Thyroid gland (tissue), 4 donors: ENCODE data around the gene ERG28. TPM values are rescaled to one million over a fixed set of nuclear protein-coding genes. Genes with fewer than 3 reads are reported as not detected.

Experiments used
- DNase-seq, 2 donors: peaks; one replicate each; pipeline ENCODE4 v3.0.0-alpha.2; 2019
- H3K27ac ChIP-seq, 3 donors: fragments of 200-600 bp; sonication (generic); 1 replicate in 2 of 3; 2 replicates in 1 of 3; pipeline ENCODE4 v1.5.1; 2016 to 2019; ENCODE audit warnings: mild to moderate bottlenecking in 1 of 3, moderate library complexity in 1 of 3
- H3K27me3 ChIP-seq: fragments of 200-600 bp; sonication (generic); one replicate; pipeline ENCODE4 v1.5.1; 2019
- H3K36me3 ChIP-seq, 2 donors: fragments of 200-600 bp; sonication (generic); one replicate each; pipeline ENCODE4 v1.5.1; 2016 to 2019
- H3K4me1 ChIP-seq, 2 donors: fragments of 200-600 bp; sonication (generic); one replicate each; pipeline ENCODE4 v1.5.1; 2017 to 2019
- H3K4me3 ChIP-seq, 3 donors: fragments of 200-600 bp; sonication (generic); replicated peaks in 1 of 3; 1 replicate in 2 of 3; 2 replicates in 1 of 3; pipeline ENCODE4 v1.5.1; 2016; ENCODE audit warnings: mild to moderate bottlenecking in 1 of 3
- H3K9me3 ChIP-seq: fragments of 200-600 bp; sonication (generic); one replicate; pipeline ENCODE4 v1.5.1; 2017
- CTCF ChIP-seq, 6 experiments: fragments of 200-600 bp in 3 of 6; fragments of 450-650 bp in 3 of 6; sonication (generic) in 3 of 6; IDR thresholded peaks; one replicate each; pipeline ENCODE4 v1.5.1; 2016 to 2019; ENCODE audit warnings: antibody characterized with exemption in 6 of 6, mild to moderate bottlenecking in 2 of 6, inconsistent platforms in 1 of 6, moderate library complexity in 1 of 6
- POLR2A ChIP-seq, 2 donors: fragments of 450-650 bp; IDR thresholded peaks; one replicate each; pipeline ENCODE4 v1.6.1; 2017; ENCODE audit warnings: antibody characterized with exemption in 2 of 2, mild to moderate bottlenecking in 2 of 2, moderate library complexity in 1 of 2
- WGBS, 2 donors: methylation state at CpG; one replicate each; pipeline ENCODE4 v1.1.5; 2017; 5-methylcytosine and 5-hydroxymethylcytosine counted together
- intact Hi-C: fragments of 100-400 bp; cut with DNase I; formaldehyde crosslinking; loops from one replicate; pipeline ENCODE4 v1.15.1; 2023
- total RNA-seq, 4 donors: library from RNA; depleted of rRNA; stranded (reverse); fragments of >200 nt; gene quantifications; one replicate each; pipeline ENCODE4 v1.2.3, GENCODE V29; 2016

Gene ERG28
- total RNA-seq, 4 donors from 2014 or later: 12.1 to 17.3 (median 15.0) TPM

GRCh38 chr14:75655235-75655634 lies 5.4 kb downstream of the ERG28 start:
- no peak overlapping the region for H3K4me3 ChIP-seq
- TF ChIP-seq CTCF (IDR thresholded peaks at IDR 0.05): no peak
- DNase-seq: no peak
- no peak overlapping the region for H3K27ac ChIP-seq
- H3K4me1 ChIP-seq: peaks cover 13 to 25% of the 10 kb centered on the region in 2 donors
- intact Hi-C loops: loop anchor here (2.0 kb wide), 1 partner anchor 74 kb away; no protein-coding TSS in a partner anchor
- H3K9me3 ChIP-seq: no peaks in the 10 kb centered on the region
- WGBS, 2 donors: 0% methylated on average over 1 of the region's 1 CpG
- H3K27me3 ChIP-seq: no peaks in the 10 kb centered on the region
- H3K36me3 ChIP-seq: peaks cover 8 to 14% of the 10 kb centered on the region in 2 donors

GRCh38 chr14:75654127-75654732 lies 6.4 kb downstream of the ERG28 start:
- Histone ChIP-seq H3K27ac (no peak overlapping the region), H3K4me1 (peaks cover 13 to 26% of the 10 kb centered on the region in 2 donors), H3K36me3 (peaks cover 8 to 16% of the 10 kb centered on the region in 2 donors), H3K4me3 (no peak overlapping the region), H3K27me3 (no peaks in the 10 kb centered on the region), H3K9me3 (no peaks in the 10 kb centered on the region)
- intact Hi-C loops: loop anchor here (2.0 kb wide), 1 partner anchor 73 kb away; no protein-coding TSS in a partner anchor
- DNase-seq: peak; percentile 85 to 90
- no peak for TF ChIP-seq POLR2A (IDR thresholded peaks at IDR 0.05)
- peak; percentile 88 to 98 (median 94) for TF ChIP-seq CTCF (IDR thresholded peaks at IDR 0.05)
- WGBS, 2 donors: 6 to 8% methylated on average over 4 of the region's 4 CpGs

GRCh38 chr14:75653563-75653962 lies 7.1 kb downstream of the ERG28 start:
- Histone ChIP-seq H3K4me3 (no peak overlapping the region), H3K36me3 (peaks cover 8 to 16% of the 10 kb centered on the region in 2 donors), H3K27me3 (no peaks in the 10 kb centered on the region), H3K9me3 (no peaks in the 10 kb centered on the region), H3K4me1 (peaks cover 18 to 29% of the 10 kb centered on the region in 2 donors), H3K27ac (no peak overlapping the region)
- TF ChIP-seq CTCF (IDR thresholded peaks at IDR 0.05) (no peak), POLR2A (IDR thresholded peaks at IDR 0.05) (no peak)
- intact Hi-C loops: no loop called here
- no peak for DNase-seq
- 90 to 93% methylated on average over 1 of the region's 1 CpG for whole genome bisulfite sequencing, 2 donors

- 71 to 76% methylated on average over 5 of the region's 5 CpGs for WGBS, 2 donors
- intact Hi-C loops: no loop called here
Measured at GRCh38 chr14:75650253-75651058, 10.2 kb downstream of the ERG28 start.

More at GRCh38 chr14:75650253-75651058, 10.2 kb downstream of the ERG28 start:
- peak in 1 of 2 donors; percentile 10 for DNase-seq
- Histone ChIP-seq H3K27ac (peak overlapping the region; percentile 17 to 88 (median 80)), H3K36me3 (peaks cover 4 to 11% of the 10 kb centered on the region in 2 donors), H3K4me1 (peaks cover 44 to 58% of the 10 kb centered on the region in 2 donors), H3K27me3 (no peaks in the 10 kb centered on the region), H3K9me3 (no peaks in the 10 kb centered on the region), H3K4me3 (no peak overlapping the region)
- TF ChIP-seq POLR2A (IDR thresholded peaks at IDR 0.05) (no peak), CTCF (IDR thresholded peaks at IDR 0.05) (no peak)
